Endothelial cell of umbilical vein (primary cell): ENCODE data around the gene ATXN2L.

ENCODE experiments used
- EZH2 ChIP-seq: IDR thresholded peaks from 2 replicates; pipeline ENCODE4 v1.6.1; 2012; ENCODE audit warnings: borderline replicate concordance, low read depth, mild to moderate bottlenecking, moderate library complexity, low read length, inconsistent platforms; ENCODE audit not compliant: severe bottlenecking
- FOS ChIP-seq: IDR thresholded peaks from 2 replicates; pipeline ENCODE4 v1.6.1; 2011; ENCODE audit warnings: mild to moderate bottlenecking, low read length, moderate library complexity, borderline replicate concordance; ENCODE audit not compliant: insufficient read depth
- JUN ChIP-seq: IDR thresholded peaks from 2 replicates; pipeline ENCODE4 v1.6.1; 2011; ENCODE audit warnings: borderline replicate concordance, low read depth; ENCODE audit not compliant: insufficient read length, insufficient read depth
- MAX ChIP-seq: IDR thresholded peaks from 2 replicates; pipeline ENCODE4 v1.6.1; 2011; ENCODE audit not compliant: insufficient read depth, insufficient read length
- MYC ChIP-seq: IDR thresholded peaks from one replicate; pipeline ENCODE4 v1.6.1; 2011; ENCODE audit warnings: mild to moderate bottlenecking, low read depth, low read length
- POLR2A ChIP-seq: IDR thresholded peaks from 2 replicates; pipeline ENCODE4 v1.6.1; 2012; ENCODE audit warnings: low read depth, mild to moderate bottlenecking, control low read depth, low read length
- POLR2AphosphoS5 ChIP-seq: IDR thresholded peaks from 2 replicates; pipeline ENCODE4 v1.6.1; 2012; ENCODE audit warnings: low read depth, mild to moderate bottlenecking, control low read depth, low read length, moderate library complexity; ENCODE audit not compliant: insufficient read depth
- TF ChIP-seq, protein P1 (sequence below), 2 donors: IDR thresholded peaks; 1 replicate in 1 of 2; 2 replicates in 1 of 2; pipeline ENCODE4 v1.5.1; 2011; ENCODE audit warnings: low read length in 2 of 2, mild to moderate bottlenecking in 2 of 2, moderate library complexity in 2 of 2, control low read depth in 1 of 2, inconsistent platforms in 1 of 2, low read depth in 1 of 2; ENCODE audit not compliant: insufficient read depth in 1 of 2; ENCODE audit errors: extremely low read depth in 1 of 2

DNA sequence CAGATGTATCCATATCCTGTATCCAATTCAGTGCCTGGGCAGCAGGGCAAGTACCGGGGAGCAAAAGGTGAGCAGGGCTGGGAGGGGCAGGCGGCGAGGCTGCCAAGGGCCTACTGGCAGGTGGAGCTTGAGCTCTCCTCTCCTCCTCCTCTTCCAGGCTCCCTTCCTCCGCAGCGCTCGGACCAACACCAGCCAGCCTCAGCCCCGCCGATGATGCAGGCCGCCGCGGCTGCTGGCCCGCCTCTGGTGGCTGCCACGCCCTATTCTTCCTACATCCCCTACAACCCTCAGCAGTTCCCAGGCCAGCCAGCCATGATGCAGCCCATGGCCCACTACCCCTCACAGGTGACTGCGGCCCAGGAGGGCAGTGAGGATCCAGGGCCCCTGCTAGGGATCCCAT lies 11.6 kb downstream of the ATXN2L start:
- TF ChIP-seq, protein P1, sequence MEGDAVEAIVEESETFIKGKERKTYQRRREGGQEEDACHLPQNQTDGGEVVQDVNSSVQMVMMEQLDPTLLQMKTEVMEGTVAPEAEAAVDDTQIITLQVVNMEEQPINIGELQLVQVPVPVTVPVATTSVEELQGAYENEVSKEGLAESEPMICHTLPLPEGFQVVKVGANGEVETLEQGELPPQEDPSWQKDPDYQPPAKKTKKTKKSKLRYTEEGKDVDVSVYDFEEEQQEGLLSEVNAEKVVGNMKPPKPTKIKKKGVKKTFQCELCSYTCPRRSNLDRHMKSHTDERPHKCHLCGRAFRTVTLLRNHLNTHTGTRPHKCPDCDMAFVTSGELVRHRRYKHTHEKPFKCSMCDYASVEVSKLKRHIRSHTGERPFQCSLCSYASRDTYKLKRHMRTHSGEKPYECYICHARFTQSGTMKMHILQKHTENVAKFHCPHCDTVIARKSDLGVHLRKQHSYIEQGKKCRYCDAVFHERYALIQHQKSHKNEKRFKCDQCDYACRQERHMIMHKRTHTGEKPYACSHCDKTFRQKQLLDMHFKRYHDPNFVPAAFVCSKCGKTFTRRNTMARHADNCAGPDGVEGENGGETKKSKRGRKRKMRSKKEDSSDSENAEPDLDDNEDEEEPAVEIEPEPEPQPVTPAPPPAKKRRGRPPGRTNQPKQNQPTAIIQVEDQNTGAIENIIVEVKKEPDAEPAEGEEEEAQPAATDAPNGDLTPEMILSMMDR (IDR thresholded peaks at IDR 0.05; ENCODE audit: extremely low read depth in 1 of 2, insufficient read depth in 1 of 2, low read depth in 1 of 2, low read length in 2 of 2) = no peak
- no peak for TF ChIP-seq FOS
- TF ChIP-seq POLR2A = no peak
- no peak for TF ChIP-seq EZH2
- no peak for TF ChIP-seq POLR2AphosphoS5
- TF ChIP-seq JUN = no peak
- TF ChIP-seq MYC = no peak
- no peak for TF ChIP-seq MAX
